ENCODE data around the gene EID1.
"Not testable (repeated sequence)": the region's sequence is repeated elsewhere in the genome, so short reads cannot be mapped to it uniquely, and the experiment has no call there.

The EID1 gene

DNA sequence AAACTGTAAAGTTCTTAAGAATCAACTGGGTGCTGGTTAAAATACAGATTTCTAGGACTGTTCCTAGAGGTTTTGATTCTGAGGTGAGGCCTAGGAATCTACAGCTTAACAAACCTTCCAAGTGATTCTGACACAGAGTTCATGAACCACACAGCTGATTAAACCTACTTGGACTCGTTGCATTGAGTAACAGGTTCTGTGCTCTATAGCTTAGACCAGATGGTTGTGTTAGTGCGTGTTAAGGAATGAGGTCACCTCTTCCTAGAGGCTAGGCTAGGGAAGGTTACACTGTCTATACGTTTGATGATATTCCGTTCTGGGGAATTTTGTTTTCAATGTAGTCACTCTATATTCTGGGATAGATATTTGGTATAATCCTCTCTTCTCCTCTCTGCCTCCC is 21.9 kb downstream of the EID1 start:
- DNase-seq (ENCODE audit: extremely low spot score): no peak
- TF ChIP-seq CTBP1 (IDR thresholded peaks at IDR 0.05; ENCODE audit: borderline replicate concordance): no peak
- POLR2A ChIA-PET: interaction anchor here (1.2 kb wide), 1 partner anchor 22 kb away, joined by 3 read pairs; the partner anchor contains the start of gene EID1
- CTCF ChIA-PET: no interaction called here

GRCh38 chr15:48904758-48905157 is 26.8 kb downstream of the EID1 start:
- DNase-seq (ENCODE audit: extremely low spot score): no peak
- ChIA-PET CTCF (no interaction called here), POLR2A (interaction anchor here (0.6 to 2.4 kb wide), 2 partner anchors 27 to 30 kb away, joined by 3 to 13 read pairs; partner anchors contain the start of gene EID1)
- TF ChIP-seq SUZ12 (IDR thresholded peaks at IDR 0.05): no peak
- TF ChIP-seq BHLHE40 (IDR thresholded peaks at IDR 0.05; ENCODE audit: borderline replicate concordance): no peak
- TF ChIP-seq LEF1 (IDR thresholded peaks at IDR 0.05; ENCODE audit: borderline replicate concordance): no peak
- TF ChIP-seq FOXK2 (IDR thresholded peaks at IDR 0.05): no peak
- no peak for TF ChIP-seq ZNF384 (IDR thresholded peaks at IDR 0.05)
- no peak for TF ChIP-seq TARDBP (IDR thresholded peaks at IDR 0.05)
- no peak for TF ChIP-seq SP1 (IDR thresholded peaks at IDR 0.05)
- no peak for TF ChIP-seq PKNOX1 (IDR thresholded peaks at IDR 0.05)
- no peak for TF ChIP-seq HDGF (IDR thresholded peaks at IDR 0.05; ENCODE audit: borderline replicate concordance)
- TF ChIP-seq FOXA1 (IDR thresholded peaks at IDR 0.05): no peak
- TF ChIP-seq CTBP1 (IDR thresholded peaks at IDR 0.05; ENCODE audit: borderline replicate concordance): no peak
- no peak for TF ChIP-seq ARNT (IDR thresholded peaks at IDR 0.05)
- no peak for TF ChIP-seq NFRKB (IDR thresholded peaks at IDR 0.05)
- no peak for TF ChIP-seq FOXM1 (IDR thresholded peaks at IDR 0.05; ENCODE audit: borderline replicate concordance)
- TF ChIP-seq L3MBTL2 (conservative IDR thresholded peaks at IDR 0.05): no peak
- TF ChIP-seq ELF4 (IDR thresholded peaks at IDR 0.05): no peak

- ChIA-PET POLR2A (interaction anchor here (2.4 kb wide), 1 partner anchor 27 kb away, joined by 13 read pairs; the partner anchor contains the start of gene EID1), CTCF (no interaction called here)
- TF ChIP-seq ARNT (IDR thresholded peaks at IDR 0.05) (no peak), CTBP1 (IDR thresholded peaks at IDR 0.05; ENCODE audit: borderline replicate concordance) (no peak), ZNF384 (IDR thresholded peaks at IDR 0.05) (no peak), BHLHE40 (IDR thresholded peaks at IDR 0.05; ENCODE audit: borderline replicate concordance) (no peak), FOXA1 (IDR thresholded peaks at IDR 0.05) (no peak), HDGF (IDR thresholded peaks at IDR 0.05; ENCODE audit: borderline replicate concordance) (no peak), LEF1 (IDR thresholded peaks at IDR 0.05; ENCODE audit: borderline replicate concordance) (no peak), SP1 (IDR thresholded peaks at IDR 0.05) (no peak), FOXK2 (IDR thresholded peaks at IDR 0.05) (no peak), ELF4 (IDR thresholded peaks at IDR 0.05) (no peak), L3MBTL2 (conservative IDR thresholded peaks at IDR 0.05) (no peak), SUZ12 (IDR thresholded peaks at IDR 0.05) (no peak)
- DNase-seq (ENCODE audit: extremely low spot score): no peak
These were observed 27.3 kb downstream of the EID1 start for GRCh38 chr15:48905216-48905615.

DNA sequence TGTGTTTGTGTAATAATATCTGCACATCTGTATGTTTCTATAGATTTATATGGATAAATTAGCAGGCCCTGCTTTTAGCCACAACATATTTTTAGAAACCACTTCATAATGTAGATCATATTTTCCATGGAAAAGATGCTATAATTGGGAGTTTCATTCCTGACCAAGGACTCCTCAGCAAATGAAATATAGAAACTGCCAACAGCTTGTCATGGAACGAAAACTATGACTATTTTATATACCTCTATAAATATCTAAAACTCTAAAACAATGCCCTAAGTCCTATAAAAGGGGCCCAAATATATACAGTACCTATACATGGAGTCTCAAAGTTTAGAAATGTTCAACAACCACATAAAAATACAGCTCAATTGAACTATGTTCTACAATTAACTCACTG is 27.9 kb downstream of the EID1 start:
- ChIA-PET POLR2A (interaction anchor here (1.0 to 2.4 kb wide), 2 partner anchors 28 to 70 kb away, joined by 5 to 13 read pairs; partner anchors contain the start of gene EID1), CTCF (interaction anchor here (1.3 kb wide), 1 partner anchor 15 kb away, joined by 3 read pairs; no protein-coding TSS in a partner anchor)
- DNase-seq (ENCODE audit: extremely low spot score): no peak
- no peak for TF ChIP-seq FOXM1 (IDR thresholded peaks at IDR 0.05; ENCODE audit: borderline replicate concordance)
- no peak for TF ChIP-seq NFRKB (IDR thresholded peaks at IDR 0.05)
- no peak for TF ChIP-seq L3MBTL2 (conservative IDR thresholded peaks at IDR 0.05)
- no peak for TF ChIP-seq ZNF384 (IDR thresholded peaks at IDR 0.05)
- no peak for TF ChIP-seq HDGF (IDR thresholded peaks at IDR 0.05; ENCODE audit: borderline replicate concordance)
- no peak for TF ChIP-seq CTBP1 (IDR thresholded peaks at IDR 0.05; ENCODE audit: borderline replicate concordance)
- no peak for TF ChIP-seq BHLHE40 (IDR thresholded peaks at IDR 0.05; ENCODE audit: borderline replicate concordance)
- TF ChIP-seq ELF4 (IDR thresholded peaks at IDR 0.05): no peak
- no peak for TF ChIP-seq FOXA1 (IDR thresholded peaks at IDR 0.05)
- no peak for TF ChIP-seq SUZ12 (IDR thresholded peaks at IDR 0.05)
- no peak for TF ChIP-seq LEF1 (IDR thresholded peaks at IDR 0.05; ENCODE audit: borderline replicate concordance)
- TF ChIP-seq ARNT (IDR thresholded peaks at IDR 0.05): no peak

DNA sequence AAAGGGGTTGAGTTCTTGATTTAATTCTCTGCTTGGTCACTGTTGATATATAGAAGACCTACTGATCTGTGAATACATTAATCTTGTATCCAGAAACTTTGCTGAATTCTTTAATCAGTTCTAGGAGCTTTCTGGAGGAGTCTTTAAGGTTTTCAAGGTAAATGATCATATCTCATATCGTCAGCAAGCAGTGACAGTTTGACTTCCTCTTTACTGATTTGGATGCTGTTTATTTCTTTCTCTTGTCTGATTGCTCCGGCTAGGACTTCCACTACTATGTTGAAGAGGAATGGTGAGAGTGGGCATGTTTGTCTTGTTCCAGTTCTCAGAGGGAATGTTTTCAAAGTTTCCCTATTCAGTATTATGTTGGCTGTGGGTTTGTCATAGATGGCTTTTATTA is 31.4 kb downstream of the EID1 start:
- DNase-seq (ENCODE audit: extremely low spot score); POLR2A ChIA-PET; CTCF ChIA-PET: not testable (repeated sequence)

DNA sequence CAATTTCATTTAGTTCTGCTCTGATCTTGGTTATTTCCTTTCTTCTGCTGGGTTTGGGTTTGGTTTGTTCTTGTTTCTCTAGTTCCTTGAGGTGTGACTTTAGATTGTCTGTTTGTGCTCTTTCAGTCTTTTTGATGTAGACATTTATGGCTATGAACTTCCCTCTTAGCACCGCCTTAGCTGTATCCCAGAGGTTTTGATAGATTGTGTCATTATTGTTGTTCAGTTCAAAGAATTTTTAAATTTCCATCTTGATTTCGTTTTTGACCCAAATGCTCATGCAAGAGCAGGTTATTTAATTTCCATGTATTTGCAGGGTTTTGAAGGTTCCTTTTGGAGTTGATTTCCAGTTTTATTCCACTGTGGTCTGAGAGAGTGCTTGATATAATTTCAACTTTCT is 32.6 kb downstream of the EID1 start:
- DNase-seq (ENCODE audit: extremely low spot score); CTCF ChIA-PET; POLR2A ChIA-PET: not testable (repeated sequence)

- ChIA-PET CTCF (no interaction called here), POLR2A (no interaction called here)
- DNase-seq (ENCODE audit: extremely low spot score): no peak
- TF ChIP-seq L3MBTL2 (conservative IDR thresholded peaks at IDR 0.05) (no peak), FOXA1 (IDR thresholded peaks at IDR 0.05) (no peak), ARNT (IDR thresholded peaks at IDR 0.05) (no peak), FOXM1 (IDR thresholded peaks at IDR 0.05; ENCODE audit: borderline replicate concordance) (no peak), LEF1 (IDR thresholded peaks at IDR 0.05; ENCODE audit: borderline replicate concordance) (no peak), PKNOX1 (IDR thresholded peaks at IDR 0.05) (no peak), TARDBP (IDR thresholded peaks at IDR 0.05) (no peak), BHLHE40 (IDR thresholded peaks at IDR 0.05; ENCODE audit: borderline replicate concordance) (no peak)
These were observed 35.2 kb downstream of the EID1 start for GRCh38 chr15:48913141-48913540.

DNA sequence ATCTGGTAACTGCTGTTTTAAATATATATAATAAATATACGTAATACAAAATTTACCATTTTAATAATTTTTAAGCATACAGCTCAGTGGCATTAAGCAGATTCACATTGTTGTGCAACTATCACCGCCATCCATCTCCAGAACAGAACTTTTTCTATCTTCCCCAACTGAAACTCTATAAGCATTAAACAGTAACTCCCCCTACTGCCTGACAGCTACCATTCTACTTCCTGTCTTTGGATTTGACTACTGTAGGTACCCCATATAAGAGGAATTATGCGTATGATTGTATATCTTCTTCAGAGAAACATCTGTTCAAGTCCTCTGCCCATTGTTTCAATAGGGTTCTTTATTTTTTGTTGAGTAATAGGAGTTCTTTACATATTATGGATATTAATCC is 36.8 kb downstream of the EID1 start:
- DNase-seq (ENCODE audit: extremely low spot score): no peak
- no peak for TF ChIP-seq FOXA1 (IDR thresholded peaks at IDR 0.05)
- TF ChIP-seq ARNT (IDR thresholded peaks at IDR 0.05): no peak
- TF ChIP-seq TARDBP (IDR thresholded peaks at IDR 0.05): no peak
- TF ChIP-seq FOXK2 (IDR thresholded peaks at IDR 0.05): no peak
- CTCF ChIA-PET: no interaction called here
- POLR2A ChIA-PET: interaction anchor here (3.5 kb wide), 1 partner anchor 37 kb away, joined by 12 read pairs; the partner anchor contains the start of gene EID1
